Fibroblast of the aortic adventitia (primary cell): ENCODE results near the gene LSM5. TPM values are rescaled to one million over a fixed set of nuclear protein-coding genes. Genes with fewer than 3 reads are reported as not detected.

Experiments used
- DNase-seq: peaks from one replicate; pipeline ENCODE4 v3.0.0-alpha.2; 2010; ENCODE audit warnings: low read depth
- H3K4me3 ChIP-seq: 2 replicates; pipeline ENCODE4 v1.5.1; 2011; ENCODE audit warnings: low read depth, mild to moderate bottlenecking, control low read depth, low read length, moderate library complexity
- total RNA-seq: library from RNA; depleted of rRNA; stranded (reverse); fragments of >200 nt; gene quantifications from 2 replicates; pipeline ENCODE4 v1.2.3, GENCODE V29; 2012; ENCODE audit warnings: low replicate concordance
- TF ChIP-seq, protein P1 (sequence below): IDR thresholded peaks from 2 replicates; pipeline ENCODE4 v1.5.1; 2011; ENCODE audit warnings: mild to moderate bottlenecking, low read length, control low read depth, inconsistent platforms; ENCODE audit not compliant: insufficient read depth

LSM5 gene
- total RNA-seq, 1 donor: 50.8 TPM

DNA sequence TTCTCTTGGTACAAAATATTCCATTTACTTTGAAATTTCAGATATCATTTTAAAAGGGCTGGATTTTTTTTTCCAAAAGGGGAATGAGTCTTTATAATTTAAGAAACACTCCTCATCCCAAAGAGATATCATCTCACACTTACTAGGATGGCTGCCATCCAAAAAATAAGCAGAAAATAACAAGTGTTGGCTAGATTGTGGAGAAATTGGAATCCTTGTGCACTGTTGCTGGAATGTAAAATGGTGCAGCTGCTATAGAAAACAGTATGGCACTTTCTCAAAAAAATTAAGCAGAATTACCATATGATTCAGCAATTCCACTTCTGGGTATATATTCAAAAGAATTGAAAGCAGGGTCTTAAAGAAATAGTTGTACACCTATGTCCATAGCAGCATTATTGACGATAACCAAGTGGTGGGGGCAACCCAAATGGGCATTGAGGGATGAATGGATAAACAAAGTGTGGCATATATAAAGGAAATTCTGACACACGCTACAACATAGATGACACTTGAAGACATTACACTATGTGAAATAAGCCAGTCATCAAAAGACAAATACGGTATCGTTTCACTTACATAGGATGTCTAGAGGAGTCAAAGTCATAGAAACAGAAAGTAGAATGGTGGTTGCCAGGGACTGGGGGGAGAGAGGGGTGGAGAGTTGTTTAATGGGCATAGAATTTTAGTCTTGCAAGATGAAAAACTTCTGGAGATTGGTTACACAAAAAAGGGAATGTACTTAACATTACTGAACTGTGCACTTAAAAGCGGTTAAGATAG is 53.8 kb downstream of the LSM5 start:
- no peak overlapping the region for H3K4me3 ChIP-seq
- TF ChIP-seq, protein P1, sequence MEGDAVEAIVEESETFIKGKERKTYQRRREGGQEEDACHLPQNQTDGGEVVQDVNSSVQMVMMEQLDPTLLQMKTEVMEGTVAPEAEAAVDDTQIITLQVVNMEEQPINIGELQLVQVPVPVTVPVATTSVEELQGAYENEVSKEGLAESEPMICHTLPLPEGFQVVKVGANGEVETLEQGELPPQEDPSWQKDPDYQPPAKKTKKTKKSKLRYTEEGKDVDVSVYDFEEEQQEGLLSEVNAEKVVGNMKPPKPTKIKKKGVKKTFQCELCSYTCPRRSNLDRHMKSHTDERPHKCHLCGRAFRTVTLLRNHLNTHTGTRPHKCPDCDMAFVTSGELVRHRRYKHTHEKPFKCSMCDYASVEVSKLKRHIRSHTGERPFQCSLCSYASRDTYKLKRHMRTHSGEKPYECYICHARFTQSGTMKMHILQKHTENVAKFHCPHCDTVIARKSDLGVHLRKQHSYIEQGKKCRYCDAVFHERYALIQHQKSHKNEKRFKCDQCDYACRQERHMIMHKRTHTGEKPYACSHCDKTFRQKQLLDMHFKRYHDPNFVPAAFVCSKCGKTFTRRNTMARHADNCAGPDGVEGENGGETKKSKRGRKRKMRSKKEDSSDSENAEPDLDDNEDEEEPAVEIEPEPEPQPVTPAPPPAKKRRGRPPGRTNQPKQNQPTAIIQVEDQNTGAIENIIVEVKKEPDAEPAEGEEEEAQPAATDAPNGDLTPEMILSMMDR: no peak

More for the DNA sequence above, 53.8 kb downstream of the LSM5 start:
- no peak for DNase-seq

Other genes starting within 250 kb of the LSM5 start
- gene AVL9, start 5.1 kb upstream of the LSM5 start, total RNA-seq: 16.2 and 26.9 TPM in 2 replicates